SH-SY5Y (cell line): Measurements from ENCODE around the gene NOTUM.

Experiments
- GATA2 ChIP-seq: IDR thresholded peaks from 2 replicates; pipeline ENCODE4 v1.6.1; 2011; ENCODE audit warnings: mild to moderate bottlenecking, low read depth, low read length
- GATA3 ChIP-seq: IDR thresholded peaks from 2 replicates; pipeline ENCODE4 v1.6.1; 2011; ENCODE audit warnings: low read depth, mild to moderate bottlenecking, low read length, moderate library complexity

DNA sequence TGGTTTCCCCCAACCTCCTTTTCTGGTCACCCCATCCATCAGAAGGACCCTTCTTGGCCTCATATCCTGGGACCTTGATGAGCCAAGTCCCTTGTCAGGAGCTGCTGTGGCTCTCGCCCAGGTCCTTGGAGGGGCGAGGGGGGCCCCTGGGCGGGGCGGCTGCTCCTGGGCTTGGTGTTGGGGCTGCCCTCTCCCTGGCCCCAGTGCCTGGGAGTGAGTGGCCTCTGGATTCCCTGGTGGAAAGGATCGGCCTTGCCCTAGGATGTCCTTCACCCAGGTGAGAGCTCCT is 6.2 kb upstream of the NOTUM start:
- TF ChIP-seq GATA3 (no peak), GATA2 (no peak)
